Measurements from ENCODE around the gene PHLDB3.

PHLDB3 gene

GRCh38 chr19:43504426-43505185 is at the start of gene PHLDB3:
Gene PHLDB3, minus strand, starts transcription at chr19:43504746. Its CDS starts 628 bp downstream, at chr19:43504118.
- Histone ChIP-seq H3K4me1 (ENCODE audit: insufficient read depth, low read length, poor library complexity, severe bottlenecking) (peaks cover 15% of the 10 kb centered on the region), H3K79me2 (ENCODE audit: insufficient read depth, low read length) (no peaks in the 10 kb centered on the region), H3K27me3 (ENCODE audit: insufficient read depth, low read length, poor library complexity, severe bottlenecking) (no peaks in the 10 kb centered on the region), H3K4me3 (ENCODE audit: low read length, poor library complexity, severe bottlenecking) (peak within 1 kb of the TSS; percentile 84), H2AFZ (ENCODE audit: low read length) (peak within 1 kb of the TSS; percentile 94), H3K9ac (ENCODE audit: low read depth, low read length, poor library complexity, severe bottlenecking) (peak within 1 kb of the TSS; percentile 82), H3K9me3 (ENCODE audit: insufficient read depth, low read depth, low read length) (no peaks in the 10 kb centered on the region), H4K20me1 (ENCODE audit: insufficient read depth, low read length, poor library complexity, severe bottlenecking) (no peaks in the 10 kb centered on the region), H3F3A (ENCODE audit: low read depth) (no peaks in the 10 kb centered on the region), H3K4me2 (ENCODE audit: low read depth, low read length, poor library complexity, severe bottlenecking) (peak within 1 kb of the TSS; percentile 82), H3K36me3 (ENCODE audit: insufficient read depth, low read length) (peaks cover 12% of the 10 kb centered on the region; the same call in 1 of the 2 replicates), H3K9me2 (replicated peaks; ENCODE audit: low read depth, low read length) (no peaks in the 10 kb centered on the region)
- TF ChIP-seq EZH2phosphoT487 (IDR thresholded peaks at IDR 0.05; ENCODE audit: borderline replicate concordance) = no peak
- no peak for TF ChIP-seq CTCF (conservative IDR thresholded peaks at IDR 0.05; ENCODE audit: low read length)

GRCh38 chr19:43553656-43554055 is 49.1 kb upstream of the PHLDB3 start:
- Histone ChIP-seq H3K36me3 (ENCODE audit: insufficient read depth, low read length) (peaks cover 58% of the 10 kb centered on the region; the same call in 1 of the 2 replicates), H3K4me2 (ENCODE audit: low read depth, low read length, poor library complexity, severe bottlenecking) (no peak overlapping the region), H4K20me1 (ENCODE audit: insufficient read depth, low read length, poor library complexity, severe bottlenecking) (no peaks in the 10 kb centered on the region), H3F3A (ENCODE audit: low read depth) (no peaks in the 10 kb centered on the region), H3K9ac (ENCODE audit: low read depth, low read length, poor library complexity, severe bottlenecking) (no peak overlapping the region), H3K4me3 (ENCODE audit: low read length, poor library complexity, severe bottlenecking) (no peak overlapping the region), H3K79me2 (ENCODE audit: insufficient read depth, low read length) (0 out of 2 replicates have a peak, but pooled peaks cover 5% of the 10 kb centered on the region), H3K27me3 (ENCODE audit: insufficient read depth, low read length, poor library complexity, severe bottlenecking) (no peaks in the 10 kb centered on the region), H2AFZ (ENCODE audit: low read length) (no peak overlapping the region), H3K4me1 (ENCODE audit: insufficient read depth, low read length, poor library complexity, severe bottlenecking) (no peaks in the 10 kb centered on the region), H3K9me2 (replicated peaks; ENCODE audit: low read depth, low read length) (no peaks in the 10 kb centered on the region), H3K9me3 (ENCODE audit: insufficient read depth, low read depth, low read length) (no peaks in the 10 kb centered on the region)
- TF ChIP-seq EZH2phosphoT487 (IDR thresholded peaks at IDR 0.05; ENCODE audit: borderline replicate concordance) = no peak
- TF ChIP-seq CTCF (conservative IDR thresholded peaks at IDR 0.05; ENCODE audit: low read length) = no peak

- Histone ChIP-seq H3K27me3 (ENCODE audit: insufficient read depth, low read length, poor library complexity, severe bottlenecking) (no peaks in the 10 kb centered on the region), H3K36me3 (ENCODE audit: insufficient read depth, low read length) (peaks cover 55% of the 10 kb centered on the region; the same call in 1 of the 2 replicates), H3K79me2 (ENCODE audit: insufficient read depth, low read length) (0 out of 2 replicates have a peak, but pooled peaks cover 5% of the 10 kb centered on the region), H2AFZ (ENCODE audit: low read length) (no peak overlapping the region), H3K9me2 (replicated peaks; ENCODE audit: low read depth, low read length) (no peaks in the 10 kb centered on the region), H3K9me3 (ENCODE audit: insufficient read depth, low read depth, low read length) (no peaks in the 10 kb centered on the region), H4K20me1 (ENCODE audit: insufficient read depth, low read length, poor library complexity, severe bottlenecking) (no peaks in the 10 kb centered on the region), H3K4me3 (ENCODE audit: low read length, poor library complexity, severe bottlenecking) (no peak overlapping the region), H3K4me2 (ENCODE audit: low read depth, low read length, poor library complexity, severe bottlenecking) (no peak overlapping the region), H3K4me1 (ENCODE audit: insufficient read depth, low read length, poor library complexity, severe bottlenecking) (no peaks in the 10 kb centered on the region), H3F3A (ENCODE audit: low read depth) (no peaks in the 10 kb centered on the region), H3K9ac (ENCODE audit: low read depth, low read length, poor library complexity, severe bottlenecking) (no peak overlapping the region)
- TF ChIP-seq EZH2phosphoT487 (IDR thresholded peaks at IDR 0.05; ENCODE audit: borderline replicate concordance) (no peak), CTCF (conservative IDR thresholded peaks at IDR 0.05; ENCODE audit: low read length) (no peak)
Observed at GRCh38 chr19:43552616-43553015, 48.1 kb upstream of the PHLDB3 start.

Measured in Loucy (cell line).